Measurements from ENCODE around the gene SEPTIN11. TPM values are rescaled to one million over a fixed set of nuclear protein-coding genes. Genes with fewer than 3 reads are reported as not detected.

The SEPTIN11 gene
- total RNA-seq, 1 donor from 2014 or later: 4.7 TPM

DNA sequence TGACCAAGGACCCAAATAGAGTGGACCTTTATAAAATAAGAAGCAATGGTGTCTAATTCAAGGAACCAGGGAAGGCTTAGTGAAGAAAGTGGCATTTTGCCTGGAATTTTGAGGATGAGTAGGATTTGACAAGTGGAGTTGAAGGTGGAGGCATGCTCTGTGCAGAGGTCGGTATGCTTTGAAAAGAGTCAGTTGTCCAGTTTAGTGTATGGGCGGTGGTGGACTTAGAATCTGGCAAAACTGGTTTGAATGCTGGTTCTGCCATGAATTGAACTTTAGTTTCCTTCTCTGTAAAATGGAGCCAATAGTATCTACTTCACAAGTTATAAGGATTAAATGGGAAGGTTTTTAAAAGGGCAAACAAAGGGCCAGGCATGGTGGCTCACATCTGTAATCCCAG lies 29.7 kb downstream of the SEPTIN11 start:
- intact Hi-C loops (cut with micrococcal nuclease): no loop called here

DNA sequence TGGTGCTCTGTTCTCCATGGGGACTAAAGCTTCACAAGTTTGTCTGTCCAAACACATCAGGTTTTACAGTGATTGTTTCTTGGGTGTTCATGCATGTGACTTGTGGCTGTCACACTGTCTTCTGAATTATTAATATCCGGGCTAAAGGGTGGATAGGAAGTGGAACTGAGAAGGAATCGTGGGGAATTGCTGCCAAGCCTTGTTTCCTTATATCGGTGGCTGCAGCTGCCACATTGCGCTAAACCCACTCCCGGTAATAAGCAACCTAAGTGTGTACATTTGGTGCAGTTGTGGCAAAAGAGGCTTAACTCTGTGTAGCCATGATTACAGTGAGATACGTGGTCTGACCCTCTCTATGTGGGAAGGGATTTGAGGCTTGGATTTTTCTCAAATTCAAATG lies 30.7 kb downstream of the SEPTIN11 start:
- intact Hi-C loops (cut with micrococcal nuclease): loop anchor here (10.0 kb wide), 1 partner anchor 925 kb away; no protein-coding TSS in a partner anchor

DNA sequence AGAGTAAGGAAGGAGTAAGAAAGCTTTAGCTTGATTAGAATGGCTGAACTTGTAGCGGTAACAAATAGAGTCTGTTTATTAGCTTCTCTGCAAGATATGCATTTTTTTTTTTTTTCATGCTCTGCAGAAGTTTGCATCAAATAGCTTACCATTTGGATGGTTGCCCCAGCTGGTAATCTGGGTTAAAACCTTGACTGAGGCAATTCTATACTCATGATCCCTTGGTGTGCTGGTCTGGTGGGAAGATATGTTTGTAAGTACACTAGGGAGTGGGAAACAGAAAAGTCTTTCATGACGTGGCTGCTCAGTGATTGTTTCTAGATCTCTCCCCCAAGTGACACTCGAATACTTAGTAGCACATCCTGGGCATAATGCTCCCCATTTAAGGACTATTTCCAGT lies 32.1 kb downstream of the SEPTIN11 start:
- intact Hi-C loops (cut with micrococcal nuclease): loop anchor here (10.0 kb wide), 1 partner anchor 927 kb away; no protein-coding TSS in a partner anchor

DNA sequence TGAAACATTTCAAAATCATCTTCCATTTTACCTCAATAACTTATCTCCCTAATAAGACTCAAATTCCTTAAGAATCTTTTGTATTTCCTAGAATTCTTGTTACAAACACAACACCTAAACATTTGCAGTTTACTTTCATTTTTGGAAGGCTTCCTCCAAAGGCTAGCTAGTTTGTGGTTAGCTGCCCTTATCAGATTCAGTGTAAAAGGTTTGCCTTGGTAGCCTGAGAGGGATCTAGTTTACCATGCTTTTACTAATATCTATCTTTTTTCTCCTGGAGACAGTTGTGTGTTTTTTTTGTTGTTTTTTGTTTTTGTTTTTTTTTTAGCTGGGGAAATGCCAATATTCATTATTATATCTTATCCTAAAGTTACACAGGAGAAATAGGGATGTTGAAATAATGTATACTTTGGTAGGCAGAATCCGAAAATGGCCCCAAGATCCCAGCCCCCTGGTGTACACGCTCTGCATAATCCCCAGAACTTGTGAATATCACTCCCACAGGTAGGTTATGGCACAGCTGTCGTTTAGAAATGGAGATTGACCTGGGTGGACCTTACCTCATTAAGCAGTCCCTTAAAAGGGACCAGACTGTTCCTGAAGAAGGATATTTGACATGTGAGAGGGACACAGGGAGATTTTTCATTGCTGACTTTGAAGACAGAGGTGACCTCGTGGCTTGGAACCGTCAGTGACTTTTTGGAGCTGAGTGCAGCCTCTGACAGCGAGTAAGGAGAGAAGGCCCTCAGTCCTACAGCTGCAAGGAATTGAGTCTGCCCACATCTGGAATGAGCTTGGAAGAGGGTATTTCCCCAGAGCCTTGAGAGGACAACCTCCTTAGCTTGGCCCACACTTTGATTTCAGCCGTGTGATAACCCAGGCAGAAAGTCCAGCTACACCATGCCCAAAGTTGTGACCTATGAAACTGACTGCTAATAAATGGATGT lies 33.4 kb downstream of the SEPTIN11 start:
- intact Hi-C loops (cut with micrococcal nuclease): loop anchor here (10.0 kb wide), 1 partner anchor 928 kb away; no protein-coding TSS in a partner anchor

DNA sequence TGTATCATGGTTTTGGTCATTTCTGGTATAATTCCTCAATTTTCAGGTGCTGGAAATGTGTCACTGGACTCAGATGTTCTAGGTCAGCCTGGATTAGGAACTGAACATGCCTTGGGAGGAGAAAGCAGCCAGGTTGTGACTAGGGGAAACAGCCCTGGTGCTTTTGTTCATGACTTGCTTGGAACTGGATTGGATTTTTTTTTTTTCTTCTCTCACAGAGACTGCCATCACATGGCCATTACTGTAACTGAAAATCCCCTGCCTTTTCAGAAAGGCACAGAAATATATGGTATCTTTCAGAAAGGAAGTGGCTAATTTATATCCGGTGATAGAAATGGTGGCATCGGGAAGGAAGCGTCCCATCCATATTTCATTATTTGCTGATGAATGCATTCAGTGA lies 34.6 kb downstream of the SEPTIN11 start:
- intact Hi-C loops (cut with micrococcal nuclease): loop anchor here (10.0 kb wide), 1 partner anchor 929 kb away; no protein-coding TSS in a partner anchor

DNA sequence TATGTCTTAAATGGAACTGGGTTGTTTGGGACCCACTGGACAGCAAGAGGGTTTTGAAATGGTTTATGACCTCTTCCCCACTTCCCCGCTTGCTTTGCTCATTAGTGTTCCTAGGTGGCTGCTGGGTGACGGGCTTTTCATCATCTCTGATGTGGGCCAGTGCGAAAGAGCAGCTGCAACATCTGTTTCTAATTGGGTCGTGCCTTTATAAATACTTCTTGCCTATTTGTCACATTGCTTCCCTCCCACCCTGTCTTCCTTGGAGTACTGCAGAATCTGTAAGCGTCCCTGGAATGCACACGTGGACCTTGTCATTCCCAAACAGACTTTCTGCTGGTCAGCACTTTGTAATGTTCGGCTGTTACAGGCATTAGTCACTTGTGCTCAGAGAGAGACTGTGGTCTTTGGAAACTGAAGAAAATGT lies 35.2 kb downstream of the SEPTIN11 start:
- intact Hi-C loops (cut with micrococcal nuclease): loop anchor here (5.0 to 10.0 kb wide), 3 partner anchors 173 to 930 kb away; partner anchors contain the start of gene CCNG2

DNA sequence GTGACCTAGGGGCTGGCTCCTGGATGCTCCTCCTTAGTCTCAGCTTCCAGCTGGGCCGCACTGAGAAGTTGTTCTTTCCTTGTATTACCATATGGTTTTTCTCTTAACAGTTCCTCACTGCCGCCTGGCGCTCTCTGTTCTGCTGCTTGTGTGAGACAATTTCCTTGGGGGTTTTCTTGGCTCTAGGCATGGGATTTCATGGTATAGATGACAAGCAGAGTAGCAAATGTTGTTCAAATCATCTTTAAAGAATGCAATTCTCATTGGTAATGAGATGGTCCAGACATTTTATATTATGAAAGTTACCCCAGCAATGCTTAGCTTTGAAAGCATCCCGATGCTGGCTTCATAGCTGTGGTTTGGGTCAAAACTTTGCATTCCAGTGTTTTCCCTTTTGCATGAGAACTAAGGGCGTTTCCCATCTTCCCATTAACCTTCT lies 37.6 kb downstream of the SEPTIN11 start:
- intact Hi-C loops (cut with micrococcal nuclease): loop anchor here (5.0 to 10.0 kb wide), 3 partner anchors 170 to 932 kb away; partner anchors contain the start of gene CCNG2

DNA sequence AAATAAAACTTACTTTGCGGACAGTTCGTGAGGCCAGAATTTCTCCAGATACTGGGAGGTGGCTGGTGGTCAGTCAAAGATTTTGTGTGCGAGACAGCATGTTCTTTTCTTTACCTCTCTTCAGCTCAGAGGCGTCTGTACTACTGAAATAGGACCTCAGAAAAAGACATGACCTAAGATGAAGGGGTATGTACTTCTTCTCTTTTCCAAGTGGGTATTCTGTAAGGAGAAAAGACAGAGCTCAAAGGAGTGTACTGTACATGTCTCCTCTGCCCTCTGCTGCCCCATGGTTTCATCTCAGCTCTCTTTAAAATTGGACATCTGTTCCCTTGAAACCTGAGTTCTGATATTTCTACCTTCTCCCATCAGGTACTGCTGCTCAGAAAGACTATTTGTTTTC lies 38.1 kb downstream of the SEPTIN11 start:
- intact Hi-C loops (cut with micrococcal nuclease): loop anchor here (2.0 to 10.0 kb wide), 5 partner anchors 39 to 933 kb away; partner anchors contain the start of genes CCNG2 and SEPTIN11

DNA sequence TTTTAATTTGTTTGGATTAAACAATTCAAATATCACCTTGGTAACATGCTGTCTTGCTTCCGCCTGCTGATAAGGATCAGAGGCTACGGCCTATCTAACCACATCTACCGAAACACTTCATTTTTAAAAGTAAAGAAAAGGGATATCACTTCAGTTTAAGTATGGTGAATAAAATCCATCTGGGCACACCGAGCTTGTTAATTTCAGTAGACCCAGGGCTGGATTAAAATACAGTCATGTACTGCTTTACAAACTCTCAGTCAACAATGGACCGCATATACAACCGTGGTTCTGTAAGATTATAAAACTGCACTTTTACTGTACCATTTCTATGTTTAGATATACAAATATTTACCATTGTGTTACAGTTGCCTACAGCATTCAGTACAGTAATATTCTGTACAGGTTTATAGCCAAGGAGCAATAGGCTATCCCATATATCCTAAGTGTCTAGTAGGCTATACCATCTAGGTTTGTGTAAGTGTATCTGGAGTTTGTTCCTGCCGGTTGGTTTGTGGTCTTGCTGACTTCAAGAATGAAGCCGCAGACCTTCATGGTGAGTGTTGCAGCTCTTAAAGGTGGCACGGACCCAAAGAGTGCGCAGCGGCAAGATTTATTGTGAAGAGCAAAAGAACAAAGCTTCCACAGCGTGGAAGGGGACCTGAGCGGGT lies 40.0 kb downstream of the SEPTIN11 start:
- intact Hi-C loops (cut with micrococcal nuclease): loop anchor here (1.0 to 10.0 kb wide), 6 partner anchors 37 to 935 kb away; partner anchors contain the start of genes CCNG2, CCNI and SEPTIN11

DNA sequence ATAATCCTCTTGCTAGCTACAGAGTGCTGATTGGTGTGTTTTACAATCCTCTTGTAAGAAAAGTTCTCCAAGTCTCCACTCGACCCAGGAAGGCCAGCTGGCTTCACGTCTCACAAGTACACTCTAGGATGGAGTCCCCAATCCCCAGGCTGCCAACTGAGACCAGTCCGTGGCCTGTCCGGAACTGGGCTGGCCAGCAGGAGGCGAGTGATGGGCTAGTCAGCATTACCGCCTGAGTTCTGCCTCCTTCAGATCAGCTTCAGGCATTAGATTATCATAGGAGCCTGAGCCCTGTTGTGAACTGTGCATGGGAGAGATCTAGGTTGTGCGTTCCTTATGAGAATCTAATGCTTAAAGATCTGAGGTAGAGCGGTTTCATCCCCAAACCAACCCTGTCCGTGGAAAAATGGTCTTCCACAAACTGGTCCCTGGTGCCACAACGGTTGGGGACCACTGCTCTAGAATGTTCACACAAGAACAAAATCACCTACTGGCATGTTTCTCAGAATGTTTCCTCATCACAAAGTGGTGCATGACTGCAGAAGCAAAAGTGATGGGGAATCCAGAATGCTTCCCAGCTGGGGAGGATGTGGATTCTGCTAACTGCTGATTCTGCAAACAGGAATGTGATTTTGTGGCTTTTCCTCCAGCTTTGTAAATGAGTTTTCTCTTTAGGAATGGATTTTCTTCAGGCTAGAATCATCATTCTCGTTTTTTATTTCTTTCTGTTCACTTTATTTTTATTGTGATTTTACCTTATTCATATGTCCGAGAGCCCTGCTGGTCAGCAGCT lies 40.9 kb downstream of the SEPTIN11 start:
- intact Hi-C loops (cut with micrococcal nuclease): no loop called here

DNA sequence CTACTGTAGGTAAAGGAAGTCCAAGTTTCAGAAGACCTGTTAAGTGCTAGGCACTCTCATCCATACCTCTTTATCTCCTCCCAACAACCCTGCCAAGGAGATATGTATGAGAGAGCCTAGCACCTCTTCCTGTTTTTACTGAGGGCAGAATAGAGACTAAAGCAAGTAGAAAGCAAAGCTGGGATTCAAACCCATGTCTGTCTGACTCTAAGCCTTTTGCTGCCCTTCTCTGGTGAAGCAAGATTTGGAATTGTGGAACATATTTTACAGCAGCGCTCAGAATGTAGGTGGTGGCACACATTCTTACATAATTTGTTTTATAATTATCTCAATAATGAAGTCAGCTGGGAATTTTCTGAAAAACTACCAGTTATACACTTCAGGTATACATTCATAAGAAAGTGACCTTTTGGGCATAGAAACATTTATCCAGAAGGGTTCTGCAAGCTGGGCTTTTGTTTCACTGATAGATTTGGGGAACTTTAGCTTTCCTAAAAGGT lies 41.7 kb downstream of the SEPTIN11 start:
- intact Hi-C loops (cut with micrococcal nuclease): no loop called here

DNA sequence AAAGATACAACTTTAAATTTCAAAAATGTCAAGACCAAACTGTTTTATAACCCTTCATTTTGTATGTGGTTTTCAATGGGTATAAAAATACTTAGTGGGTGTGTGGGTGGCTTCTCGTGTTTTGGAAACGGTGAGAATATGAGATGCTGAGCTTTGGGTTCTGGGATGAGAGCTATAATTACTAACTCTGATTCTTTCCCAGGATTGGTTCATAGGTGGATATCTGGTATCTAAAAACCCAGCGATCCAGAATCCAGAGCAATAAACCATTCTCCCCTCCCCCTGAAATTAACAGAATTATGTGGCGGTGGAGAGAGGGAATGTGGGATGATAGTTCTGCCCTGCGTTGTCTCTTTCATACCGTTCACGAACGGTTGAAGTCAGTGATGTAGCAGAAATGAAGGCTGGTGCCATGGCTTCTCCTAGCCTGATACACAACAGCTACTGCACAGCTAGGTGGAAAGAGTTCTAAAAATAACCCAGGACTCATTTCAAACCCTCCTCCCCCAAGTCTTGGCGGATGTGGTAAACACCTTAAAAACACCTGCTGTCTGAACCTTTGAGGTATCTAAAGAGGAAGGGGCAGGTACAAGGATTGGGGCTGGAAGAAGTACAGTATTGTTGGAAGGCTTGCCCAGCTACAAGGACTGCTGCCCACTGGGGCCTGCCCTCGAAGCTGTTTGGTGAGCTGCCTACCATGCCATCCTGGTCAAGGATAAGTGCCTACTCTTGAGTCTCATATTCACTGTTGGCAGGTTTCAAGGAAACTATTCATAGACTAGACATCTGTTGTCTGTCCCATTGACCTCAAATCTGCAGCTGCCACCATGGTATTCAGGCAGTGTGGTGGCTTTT lies 44.5 kb downstream of the SEPTIN11 start:
- intact Hi-C loops (cut with micrococcal nuclease): no loop called here

DNA sequence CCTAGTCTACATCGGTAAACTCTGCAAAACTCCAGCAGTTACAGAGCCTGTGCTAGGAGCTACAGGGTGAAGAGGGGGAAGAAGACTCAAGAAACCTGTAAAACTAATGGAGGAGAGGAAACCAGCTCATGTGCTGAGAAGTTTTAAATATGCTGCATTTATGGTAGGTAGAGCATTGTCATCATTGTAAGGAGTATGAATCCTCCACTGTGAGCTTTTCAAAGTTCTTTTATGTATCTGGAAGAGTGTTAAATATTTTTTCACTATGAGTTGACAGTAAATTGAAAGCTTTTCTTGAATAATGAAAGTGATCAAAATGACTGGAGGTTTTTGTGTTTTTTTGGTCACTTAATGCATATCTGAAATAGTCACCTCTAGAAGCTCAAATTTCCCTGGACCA lies 46.2 kb downstream of the SEPTIN11 start:
- intact Hi-C loops (cut with micrococcal nuclease): no loop called here

DNA sequence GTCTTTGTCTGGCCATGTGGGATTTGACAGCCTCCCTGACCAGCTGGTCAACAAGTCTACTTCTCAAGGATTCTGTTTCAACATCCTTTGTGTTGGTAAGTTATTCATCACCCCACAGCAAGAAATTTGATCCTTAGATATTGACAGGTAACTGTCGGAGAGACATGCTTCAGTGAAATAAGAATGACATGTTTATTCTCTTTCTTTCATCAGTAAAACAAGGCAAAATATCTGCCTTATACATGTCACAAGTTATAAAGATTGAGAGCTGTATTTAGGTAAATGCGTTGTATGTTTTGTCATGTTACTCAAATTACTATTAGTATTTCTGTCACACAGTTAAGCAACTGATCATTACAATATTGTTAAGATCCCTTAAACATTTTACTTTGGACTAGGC lies 46.9 kb downstream of the SEPTIN11 start:
- intact Hi-C loops (cut with micrococcal nuclease): no loop called here

DNA sequence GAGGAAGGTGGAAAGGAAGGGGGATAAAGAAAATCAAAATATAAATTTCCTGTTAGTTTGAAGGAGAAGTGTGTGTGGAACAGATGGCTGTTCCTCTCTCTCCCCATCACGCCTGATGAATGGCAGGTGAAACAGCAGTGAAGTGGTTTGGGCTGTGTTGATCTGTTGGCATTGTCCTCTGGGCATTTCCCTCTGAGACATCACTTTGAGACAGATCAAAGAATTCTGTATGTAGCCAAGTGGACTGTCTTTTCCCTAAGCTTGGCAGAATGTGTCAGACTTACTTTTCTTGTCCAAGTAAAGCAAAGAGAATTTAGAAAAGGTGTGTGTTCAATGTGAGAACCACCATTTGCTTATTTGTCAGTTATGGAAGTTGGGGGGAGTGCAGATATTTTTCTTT lies 47.5 kb downstream of the SEPTIN11 start:
- intact Hi-C loops (cut with micrococcal nuclease): no loop called here

DNA sequence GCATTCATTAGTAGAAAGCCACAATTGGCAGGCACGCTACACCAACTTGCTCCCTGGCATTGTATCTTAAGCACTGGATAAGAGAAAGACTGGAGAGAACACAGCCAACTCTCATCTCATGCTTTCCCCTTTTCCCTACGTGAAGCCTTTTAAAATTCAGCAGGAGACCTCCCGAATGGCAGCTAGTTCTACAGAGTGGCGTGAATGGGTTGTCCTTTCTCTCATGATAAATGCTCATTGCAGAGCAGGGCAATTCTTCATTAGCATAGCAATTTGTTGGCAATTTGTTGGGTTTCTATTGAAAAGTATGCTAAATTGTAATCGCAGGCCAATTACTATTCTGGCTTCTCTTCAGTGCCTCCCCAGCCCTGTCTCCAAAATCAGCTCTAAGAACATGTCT lies 48.0 kb downstream of the SEPTIN11 start:
- intact Hi-C loops (cut with micrococcal nuclease): no loop called here

DNA sequence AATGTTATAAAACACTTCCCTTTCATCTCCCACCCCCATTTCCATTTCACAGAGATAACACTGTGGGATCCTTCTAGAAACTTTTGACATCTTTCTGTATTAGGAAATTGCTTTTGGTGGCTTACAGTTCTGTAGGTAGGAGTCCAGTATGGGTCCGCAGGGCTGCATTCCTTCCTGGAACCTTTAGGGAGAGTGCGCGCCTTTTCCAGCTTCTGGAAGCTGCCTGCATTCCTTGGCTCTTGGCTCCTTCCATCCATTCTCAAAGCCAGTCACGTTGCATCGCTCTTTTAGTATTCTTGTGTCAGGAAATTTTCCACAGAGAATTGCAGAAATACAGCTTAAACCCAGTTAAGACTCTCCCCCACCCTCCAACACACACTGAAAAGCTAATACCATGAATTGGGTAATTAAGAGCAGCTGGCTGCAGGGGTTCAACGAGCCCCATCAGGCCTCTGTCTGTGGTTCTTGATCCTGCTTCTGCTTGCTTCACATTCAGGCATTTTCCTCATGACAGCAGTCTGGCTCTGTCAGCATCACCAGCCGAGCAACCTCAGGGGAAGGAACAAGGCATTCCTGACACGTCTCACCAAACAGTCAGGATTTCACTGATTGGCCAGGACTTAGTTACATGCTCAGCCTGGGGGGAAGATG lies 48.8 kb downstream of the SEPTIN11 start:
- intact Hi-C loops (cut with micrococcal nuclease): no loop called here

Measured in T-helper 2 cell treated with Interferon-gamma antibody and Interleukin-4, amounts not matched to agents 100 ng/mL and 5 ng/mL, for 36 hours (primary cell).